HL-60 (cell line): ENCODE results near the gene CDC23.

ENCODE experiments used
- DNase-seq, 2 experiments: peaks; one replicate each; pipeline ENCODE4 v3.0.0-alpha.2; 2010 to 2020; ENCODE audit warnings: low read depth in 1 of 2, low spot score in 1 of 2
- H3K27ac ChIP-seq: fragments of 250-450 bp; sonication (Bioruptor Pico); replicated peaks from 2 replicates; pipeline ENCODE4 v1.5.1; 2020; ENCODE audit warnings: mild to moderate bottlenecking, moderate library complexity
- H3K27me3 ChIP-seq: fragments of 250-450 bp; sonication (Bioruptor Pico); 2 replicates; pipeline ENCODE4 v1.5.1; 2021; ENCODE audit warnings: mild to moderate bottlenecking, moderate library complexity; ENCODE audit not compliant: insufficient read depth, poor library complexity, severe bottlenecking
- H3K4me3 ChIP-seq: replicated peaks from 2 replicates; pipeline ENCODE4 v1.5.1; 2011; ENCODE audit warnings: mild to moderate bottlenecking, control low read depth, low read length; ENCODE audit not compliant: insufficient read depth
- CTCF ChIP-seq: IDR thresholded peaks from one replicate; pipeline ENCODE4 v1.5.1; 2011; ENCODE audit warnings: low read length, control low read depth, inconsistent platforms; ENCODE audit not compliant: insufficient read depth
- GABPA ChIP-seq: IDR thresholded peaks from 2 replicates; pipeline ENCODE4 v1.6.1; 2012; ENCODE audit warnings: low read depth
- POLR2AphosphoS5 ChIP-seq: IDR thresholded peaks from 2 replicates; pipeline ENCODE4 v1.6.1; 2012; ENCODE audit warnings: low read depth
- SPI1 ChIP-seq: IDR thresholded peaks from 2 replicates; pipeline ENCODE4 v1.6.1; 2012; ENCODE audit warnings: low read depth, mild to moderate bottlenecking, borderline replicate concordance
- long read RNA-seq: library from polyadenylated mRNA; unstranded; transcript quantifications from one replicate; pipeline ENCODE4 v2.0.0, GENCODE V29; 2020
- TF ChIP-seq, protein P1 (sequence below): IDR thresholded peaks from 2 replicates; pipeline ENCODE4 v1.6.1; 2012; ENCODE audit warnings: low read depth; ENCODE audit not compliant: insufficient replicate concordance

The CDC23 gene
- long read RNA-seq, transcript CDC23-202 (16 exons, 3,155 nt): major isoform, 253 of 264 reads
- long read RNA-seq, partial matches to known transcripts: 0 of 264 reads
- long read RNA-seq, other reads (novel, unspliced or antisense): 10 of 264 reads

- H3K27me3 ChIP-seq: no peaks in the 10 kb centered on the region
- DNase-seq: peak; percentile 79 to 92
- peak within 1 kb of the TSS; percentile 65 for H3K4me3 ChIP-seq
- H3K27ac ChIP-seq: peak within 1 kb of the TSS; percentile 72
- TF ChIP-seq, protein P1, sequence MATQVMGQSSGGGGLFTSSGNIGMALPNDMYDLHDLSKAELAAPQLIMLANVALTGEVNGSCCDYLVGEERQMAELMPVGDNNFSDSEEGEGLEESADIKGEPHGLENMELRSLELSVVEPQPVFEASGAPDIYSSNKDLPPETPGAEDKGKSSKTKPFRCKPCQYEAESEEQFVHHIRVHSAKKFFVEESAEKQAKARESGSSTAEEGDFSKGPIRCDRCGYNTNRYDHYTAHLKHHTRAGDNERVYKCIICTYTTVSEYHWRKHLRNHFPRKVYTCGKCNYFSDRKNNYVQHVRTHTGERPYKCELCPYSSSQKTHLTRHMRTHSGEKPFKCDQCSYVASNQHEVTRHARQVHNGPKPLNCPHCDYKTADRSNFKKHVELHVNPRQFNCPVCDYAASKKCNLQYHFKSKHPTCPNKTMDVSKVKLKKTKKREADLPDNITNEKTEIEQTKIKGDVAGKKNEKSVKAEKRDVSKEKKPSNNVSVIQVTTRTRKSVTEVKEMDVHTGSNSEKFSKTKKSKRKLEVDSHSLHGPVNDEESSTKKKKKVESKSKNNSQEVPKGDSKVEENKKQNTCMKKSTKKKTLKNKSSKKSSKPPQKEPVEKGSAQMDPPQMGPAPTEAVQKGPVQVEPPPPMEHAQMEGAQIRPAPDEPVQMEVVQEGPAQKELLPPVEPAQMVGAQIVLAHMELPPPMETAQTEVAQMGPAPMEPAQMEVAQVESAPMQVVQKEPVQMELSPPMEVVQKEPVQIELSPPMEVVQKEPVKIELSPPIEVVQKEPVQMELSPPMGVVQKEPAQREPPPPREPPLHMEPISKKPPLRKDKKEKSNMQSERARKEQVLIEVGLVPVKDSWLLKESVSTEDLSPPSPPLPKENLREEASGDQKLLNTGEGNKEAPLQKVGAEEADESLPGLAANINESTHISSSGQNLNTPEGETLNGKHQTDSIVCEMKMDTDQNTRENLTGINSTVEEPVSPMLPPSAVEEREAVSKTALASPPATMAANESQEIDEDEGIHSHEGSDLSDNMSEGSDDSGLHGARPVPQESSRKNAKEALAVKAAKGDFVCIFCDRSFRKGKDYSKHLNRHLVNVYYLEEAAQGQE: no peak
- TF ChIP-seq CTCF: no peak
- peak; percentile 50; the same call in 1 of the 2 replicates for TF ChIP-seq POLR2AphosphoS5
Observed at GRCh38 chr5:138213161-138214029, at the start of gene CDC23. Gene CDC23, minus strand, starts transcription at chr5:138213323. Its CDS starts 11 bp downstream, at chr5:138213312.

GRCh38 chr5:138258704-138259292 is 45.7 kb upstream of the CDC23 start:
- H3K4me3 ChIP-seq: no peak overlapping the region
- TF ChIP-seq SPI1 (no peak), POLR2AphosphoS5 (no peak), CTCF (no peak), GABPA (no peak)
- TF ChIP-seq, protein P1: no peak
- H3K27me3 ChIP-seq: no peaks in the 10 kb centered on the region
- H3K27ac ChIP-seq: no peak overlapping the region
- no peak for DNase-seq

- H3K27me3 ChIP-seq: no peaks in the 10 kb centered on the region
- no peak overlapping the region for H3K4me3 ChIP-seq
- no peak overlapping the region for H3K27ac ChIP-seq
- TF ChIP-seq, protein P1: no peak
- TF ChIP-seq GABPA: no peak
- no peak for TF ChIP-seq CTCF
- no peak for TF ChIP-seq POLR2AphosphoS5
- no peak for TF ChIP-seq SPI1
- no peak for DNase-seq
Observed at GRCh38 chr5:138257583-138257982, 44.5 kb upstream of the CDC23 start.
